Heart left ventricle (tissue), 13 donors: Measurements from ENCODE around the gene DOCK8.
"Not testable (repeated sequence)": the region's sequence is repeated elsewhere in the genome, so short reads cannot be mapped to it uniquely, and the experiment has no call there.

Source experiments
- POLR2A ChIP-seq, 2 donors: fragments of 450-650 bp; IDR thresholded peaks; one replicate each; pipeline ENCODE4 v1.6.1; 2017; ENCODE audit warnings: antibody characterized with exemption in 2 of 2, mild to moderate bottlenecking in 2 of 2, moderate library complexity in 2 of 2
- TF ChIP-seq, protein P1 (sequence below), 12 donors: fragments of 200-600 bp; sonication (generic) in 4 of 12; IDR thresholded peaks; one replicate each; pipeline versions ENCODE4 v1.5.0 to v1.8.0; 2018 to 2022; ENCODE audit warnings: antibody characterized with exemption in 12 of 12, mild to moderate bottlenecking in 5 of 12
- donor health status: ischemic (EF 13 %, LVEDD 7.1; RV severe dilation, severe dysfunction).
- donor health status: DM: no; HTN: yes; CAD: no.
- donor health status: DM: no; HTN: no; CAD: no.
- donor health status: ischemic (EF 25% LVEDD 6.9; RV normal size, moderate dysfunction).
- donor health status: ischemic (EF 25% LVEDD 5.7; RV mildly dilated, moderate dysfunction).
- donor health status: ischemic (EF 35%, LVEDD 5.7; RV mildly dilated, moderate dysfunction).
- donor health status: nonischemic (EF 11% LVEDD 7.7; RV severe dilation, severe dysfunction).
- donor health status: DM: yes; HTN: yes; CAD: no.
- donor health status: PGD.
- donor health status: ischemic (EF 29% LVEDD 5.4; RV normal size, mild dysfunction).
- donor health status: nonischemic (EF 23%, LVEDD 6.1; RV moderate dilation, normal function).

DNA sequence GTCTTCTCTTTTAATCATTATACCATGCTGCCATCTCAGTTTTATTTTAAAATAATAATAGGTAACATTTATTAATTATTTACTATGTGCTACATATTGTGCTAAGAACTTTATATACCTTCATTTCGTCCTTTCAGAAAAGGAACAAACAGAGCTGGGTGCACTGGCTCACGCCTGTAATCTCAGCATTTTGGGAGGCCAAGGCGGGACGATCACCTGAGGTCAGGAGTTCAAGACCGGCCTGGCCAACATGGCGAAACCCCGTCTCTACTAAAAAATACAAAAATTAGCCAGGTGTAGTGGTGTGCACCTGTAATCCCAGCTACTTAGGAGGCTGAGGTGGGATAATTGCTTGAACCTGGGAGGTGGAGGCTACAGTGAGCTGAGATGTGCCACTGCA lies 4.4 kb downstream of the DOCK8 start:
- TF ChIP-seq, protein P1, sequence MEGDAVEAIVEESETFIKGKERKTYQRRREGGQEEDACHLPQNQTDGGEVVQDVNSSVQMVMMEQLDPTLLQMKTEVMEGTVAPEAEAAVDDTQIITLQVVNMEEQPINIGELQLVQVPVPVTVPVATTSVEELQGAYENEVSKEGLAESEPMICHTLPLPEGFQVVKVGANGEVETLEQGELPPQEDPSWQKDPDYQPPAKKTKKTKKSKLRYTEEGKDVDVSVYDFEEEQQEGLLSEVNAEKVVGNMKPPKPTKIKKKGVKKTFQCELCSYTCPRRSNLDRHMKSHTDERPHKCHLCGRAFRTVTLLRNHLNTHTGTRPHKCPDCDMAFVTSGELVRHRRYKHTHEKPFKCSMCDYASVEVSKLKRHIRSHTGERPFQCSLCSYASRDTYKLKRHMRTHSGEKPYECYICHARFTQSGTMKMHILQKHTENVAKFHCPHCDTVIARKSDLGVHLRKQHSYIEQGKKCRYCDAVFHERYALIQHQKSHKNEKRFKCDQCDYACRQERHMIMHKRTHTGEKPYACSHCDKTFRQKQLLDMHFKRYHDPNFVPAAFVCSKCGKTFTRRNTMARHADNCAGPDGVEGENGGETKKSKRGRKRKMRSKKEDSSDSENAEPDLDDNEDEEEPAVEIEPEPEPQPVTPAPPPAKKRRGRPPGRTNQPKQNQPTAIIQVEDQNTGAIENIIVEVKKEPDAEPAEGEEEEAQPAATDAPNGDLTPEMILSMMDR (IDR thresholded peaks at IDR 0.05): not testable (repeated sequence)
- not testable (repeated sequence) for TF ChIP-seq POLR2A (IDR thresholded peaks at IDR 0.05)
